ENCODE data around the gene SUN1.
A peak's percentile ranks its signal among the peaks of the same experiment; 100 is the strongest.
"Not testable (repeated sequence)": the region's sequence is repeated elsewhere in the genome, so short reads cannot be mapped to it uniquely, and the experiment has no call there.

Gene SUN1

DNA sequence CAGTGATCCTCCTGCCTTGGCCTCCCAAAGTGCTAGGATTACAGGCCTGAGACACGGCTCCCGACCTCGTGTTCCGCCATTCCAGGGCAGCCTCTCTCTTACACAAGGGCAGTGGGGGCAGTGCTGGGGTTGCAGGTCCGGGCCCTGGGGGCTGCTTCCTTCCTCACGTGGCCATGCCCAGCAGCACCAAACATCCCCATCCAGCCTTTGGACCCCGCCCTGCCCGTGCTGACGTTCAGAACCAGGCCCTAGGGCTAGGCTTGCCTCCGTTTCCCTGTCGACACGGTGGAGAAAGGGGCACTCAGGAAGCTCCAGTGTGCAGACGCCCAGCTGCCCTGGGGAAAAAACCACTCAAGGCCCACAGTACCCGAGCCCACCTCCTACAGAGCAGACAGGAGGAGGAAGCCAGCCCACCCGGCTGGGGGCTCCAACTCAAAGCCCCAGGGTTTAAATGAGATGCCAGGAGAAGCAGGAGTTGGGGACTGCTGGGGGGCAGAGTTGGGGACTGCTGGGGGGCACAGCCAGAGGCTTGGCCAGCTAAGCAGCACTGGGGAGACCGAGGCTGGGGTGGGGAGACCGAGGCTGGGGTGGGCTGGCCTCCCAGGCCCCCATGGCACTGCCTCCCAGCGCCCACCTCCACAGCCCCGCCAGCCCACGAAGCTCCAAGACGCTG, 86.3 kb downstream of the SUN1 start:
- DNase-seq (ENCODE audit: low spot score), result no peak
- peak; percentile 37 for FAIRE-seq

DNA sequence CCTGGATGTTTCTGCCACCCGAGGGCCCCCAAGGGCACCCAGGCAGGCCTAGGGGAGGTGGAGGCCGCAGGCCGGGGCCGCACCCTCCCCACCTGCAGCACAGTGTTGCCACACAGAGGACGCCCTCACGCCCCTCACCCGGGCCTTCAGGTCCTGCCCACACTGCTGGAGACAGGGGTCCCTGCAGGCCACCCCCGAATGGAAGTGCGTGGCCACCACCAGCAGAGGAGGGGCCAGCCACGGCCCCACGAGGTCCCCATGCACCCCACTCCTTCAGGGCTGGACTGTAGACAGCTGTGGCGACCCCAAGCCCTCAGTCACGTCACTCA, 86.8 kb downstream of the SUN1 start:
- FAIRE-seq (no peak), DNase-seq (ENCODE audit: low spot score) (no peak)

DNA sequence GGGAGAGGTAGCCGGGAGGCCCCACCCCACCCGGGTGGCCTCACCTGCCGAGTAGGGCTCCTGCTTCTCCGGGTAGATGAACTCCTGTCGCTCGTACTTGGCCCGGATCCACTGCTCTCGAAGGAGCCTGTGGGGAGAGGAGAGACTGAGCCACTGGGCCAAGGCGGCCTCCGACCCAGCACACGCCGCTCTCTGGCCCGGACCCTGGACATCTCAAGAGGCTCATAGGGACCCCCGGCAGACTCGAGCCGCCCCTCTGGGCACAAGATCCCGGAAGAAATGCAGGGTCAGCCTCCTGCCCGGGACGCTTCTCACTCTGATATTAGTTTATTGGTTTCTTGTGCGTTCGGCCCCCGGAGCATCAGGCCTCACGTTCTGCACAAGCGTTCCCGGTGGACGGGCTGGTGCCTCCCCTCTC, 87.7 kb downstream of the SUN1 start:
- DNase-seq (ENCODE audit: low spot score), result no peak
- no peak for FAIRE-seq

DNA sequence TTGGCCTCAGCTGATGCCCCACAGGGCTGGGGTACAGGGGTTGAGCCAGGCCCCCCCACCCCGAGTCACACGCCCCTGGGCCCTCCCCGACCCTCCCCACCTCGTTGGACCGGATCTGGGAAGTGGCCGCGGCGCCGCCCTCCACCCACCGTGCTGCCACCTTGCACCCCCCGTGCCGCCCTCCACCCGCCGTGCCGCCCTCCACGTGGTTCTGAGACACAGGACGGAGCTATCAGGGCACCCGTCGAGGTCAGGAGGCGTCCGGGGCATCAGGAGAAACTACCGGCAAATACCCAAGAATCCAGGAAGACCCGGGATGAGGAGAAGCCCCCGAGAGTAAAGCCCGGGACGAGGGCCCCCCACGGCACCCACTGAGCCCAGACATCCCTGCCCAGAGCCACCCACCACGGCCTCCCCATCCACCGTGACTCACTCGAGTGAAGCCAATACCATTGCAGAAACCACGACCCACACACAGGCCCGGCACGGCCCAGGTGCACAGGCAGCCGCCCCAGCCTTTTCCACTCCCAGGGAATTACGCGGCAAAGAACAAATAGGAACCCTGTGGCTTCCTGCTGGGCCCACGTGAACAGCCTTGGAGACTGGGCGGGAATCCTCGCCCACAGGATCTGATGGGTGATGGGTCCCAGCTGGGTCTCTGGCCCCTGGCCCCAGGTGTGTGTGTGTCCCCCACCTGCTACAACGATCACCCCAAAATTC, 88.2 kb downstream of the SUN1 start:
- FAIRE-seq (no peak), DNase-seq (ENCODE audit: low spot score) (peak; percentile 49)

DNA sequence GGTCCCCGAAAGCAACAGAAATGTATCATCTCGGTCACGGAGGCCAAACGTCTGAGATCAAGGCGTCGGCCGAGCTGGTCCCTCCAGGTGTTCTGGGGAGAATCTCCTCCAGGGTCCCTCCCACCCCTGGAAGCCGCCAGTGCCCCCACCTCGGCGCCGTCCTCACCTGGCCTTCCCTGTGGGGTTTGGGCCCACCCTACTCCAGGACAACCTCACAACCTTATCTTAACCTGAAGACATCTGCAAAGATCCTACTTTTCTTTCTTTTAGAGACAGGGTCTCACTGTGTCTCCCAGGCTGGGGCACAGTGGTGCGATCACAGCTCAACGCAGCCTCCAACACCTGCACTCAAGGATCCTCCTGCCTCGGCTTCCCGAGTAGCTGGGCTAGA, 88.8 kb downstream of the SUN1 start:
- FAIRE-seq (no peak), DNase-seq (ENCODE audit: low spot score) (no peak)

DNA sequence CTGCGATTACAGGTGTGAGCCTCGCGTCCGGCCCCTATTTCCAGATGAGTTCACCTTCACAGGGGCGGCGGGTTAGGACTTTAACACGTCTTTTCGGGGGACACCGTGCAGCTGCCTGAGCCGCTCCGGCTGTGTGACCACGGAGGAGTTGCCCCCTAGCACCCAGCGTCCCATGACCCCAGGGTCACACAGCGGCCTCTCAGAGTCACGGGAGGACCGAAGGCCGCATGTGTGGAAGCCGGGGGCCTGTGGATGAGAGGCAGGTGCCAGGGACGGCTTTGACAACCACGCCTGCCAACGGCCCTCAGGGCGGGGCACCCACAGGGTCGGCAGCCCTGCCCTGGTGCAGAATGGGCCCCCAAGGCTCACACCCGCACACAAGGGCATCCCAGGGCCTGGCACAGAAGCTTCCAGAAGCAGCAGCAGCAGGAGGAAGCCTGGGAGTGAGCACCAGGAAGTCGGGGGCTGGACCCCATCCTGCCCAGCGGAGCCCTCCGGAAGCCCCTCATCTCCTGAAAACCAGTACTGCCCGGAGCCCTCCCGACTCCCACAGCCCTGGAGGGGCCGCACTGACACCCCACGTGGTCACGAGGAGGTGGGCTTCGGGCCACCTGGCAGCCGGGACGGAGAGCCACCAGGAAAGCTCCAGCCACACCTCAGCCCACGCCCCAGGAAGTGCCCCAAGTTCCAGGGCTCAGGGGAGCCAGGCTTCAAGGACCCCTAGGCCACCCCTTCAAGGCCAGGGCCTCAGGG, 89.5 kb downstream of the SUN1 start:
- peak; percentile 9 for FAIRE-seq
- DNase-seq (ENCODE audit: low spot score), result no peak

DNA sequence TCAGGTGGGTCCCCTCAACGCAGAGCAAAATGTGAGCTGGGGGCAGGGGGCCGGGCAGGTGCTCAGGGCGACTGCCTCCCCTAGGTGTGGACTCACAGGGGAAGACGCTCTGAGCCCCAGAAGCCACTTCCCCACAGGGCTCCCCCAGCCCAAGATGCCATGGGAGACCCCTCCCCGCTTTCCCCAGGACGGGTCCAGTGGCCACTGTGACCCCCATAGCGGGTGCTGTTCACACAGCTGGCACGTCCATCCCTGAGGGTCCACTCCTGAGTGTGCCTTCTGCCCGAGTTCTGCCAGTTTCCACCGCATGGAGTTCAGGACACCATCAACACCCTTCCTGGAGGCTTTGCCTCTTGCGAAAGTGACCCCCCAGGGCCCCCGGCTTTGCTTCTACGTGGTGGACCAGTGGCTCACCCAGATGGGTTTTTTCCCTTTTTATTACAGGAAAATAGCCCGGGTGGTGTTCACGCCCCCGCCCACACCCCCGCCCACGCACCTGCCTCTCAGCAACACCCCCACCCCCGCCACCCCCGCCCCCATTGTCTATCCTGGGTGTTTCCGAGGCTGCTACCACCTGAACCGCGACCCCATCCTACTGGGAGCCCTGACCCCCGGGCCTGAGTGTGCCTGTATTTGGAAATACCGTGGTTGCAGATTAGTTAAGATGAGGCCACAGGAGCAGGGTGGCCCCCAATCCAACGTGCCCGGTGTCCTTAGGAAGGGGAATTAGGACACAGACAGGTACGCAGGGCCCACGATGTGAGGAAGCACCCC, 90.2 kb downstream of the SUN1 start:
- DNase-seq (ENCODE audit: low spot score) (no peak), FAIRE-seq (peak; percentile 42)

DNA sequence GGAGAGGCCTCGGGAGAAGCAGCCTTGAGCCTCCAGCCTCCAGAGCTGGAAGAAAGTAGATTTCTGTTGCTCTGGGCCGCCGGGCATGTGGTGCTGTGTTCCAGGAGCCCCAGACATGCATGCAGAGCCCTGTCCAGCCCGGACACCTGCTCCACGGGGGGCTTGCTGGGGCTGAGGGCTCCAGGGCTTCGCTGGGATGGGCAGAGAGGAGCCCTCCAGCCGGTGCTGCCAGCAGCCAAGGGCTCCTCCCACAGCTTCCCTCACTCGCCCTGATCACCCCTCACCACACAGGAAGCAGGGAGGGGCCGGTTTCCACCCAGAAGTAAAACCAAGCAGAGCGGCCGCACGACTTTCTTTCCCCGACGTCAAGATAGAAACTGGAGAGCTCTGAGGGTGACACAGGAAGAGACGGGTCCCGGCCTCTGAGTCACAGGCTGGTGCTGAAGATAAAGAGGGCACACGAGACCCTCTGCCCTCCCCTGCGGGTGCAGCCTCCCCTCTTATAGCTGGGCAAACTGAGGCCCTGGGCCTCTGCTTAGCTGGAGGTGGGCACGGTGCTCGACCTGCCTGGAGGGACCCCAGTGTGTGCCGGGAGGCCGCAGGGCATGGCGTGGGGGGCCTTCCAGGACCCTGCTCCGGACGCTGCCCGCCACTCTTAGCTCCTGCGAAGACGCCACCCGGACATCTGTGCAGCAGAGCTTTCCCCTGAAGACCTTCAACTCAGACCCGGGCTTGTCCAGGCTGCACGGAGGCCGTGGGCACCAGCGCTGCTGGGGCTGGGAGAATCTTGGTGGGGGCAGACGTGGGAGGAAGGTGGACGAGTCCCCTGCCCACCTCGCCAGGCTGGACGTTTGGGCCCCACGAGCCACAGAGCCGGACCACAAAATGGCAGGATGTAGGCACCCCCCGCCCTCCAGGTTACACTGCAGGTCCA, 91.1 kb downstream of the SUN1 start:
- peak; percentile 87 for DNase-seq (ENCODE audit: low spot score)
- peak; percentile 53 for FAIRE-seq

DNA sequence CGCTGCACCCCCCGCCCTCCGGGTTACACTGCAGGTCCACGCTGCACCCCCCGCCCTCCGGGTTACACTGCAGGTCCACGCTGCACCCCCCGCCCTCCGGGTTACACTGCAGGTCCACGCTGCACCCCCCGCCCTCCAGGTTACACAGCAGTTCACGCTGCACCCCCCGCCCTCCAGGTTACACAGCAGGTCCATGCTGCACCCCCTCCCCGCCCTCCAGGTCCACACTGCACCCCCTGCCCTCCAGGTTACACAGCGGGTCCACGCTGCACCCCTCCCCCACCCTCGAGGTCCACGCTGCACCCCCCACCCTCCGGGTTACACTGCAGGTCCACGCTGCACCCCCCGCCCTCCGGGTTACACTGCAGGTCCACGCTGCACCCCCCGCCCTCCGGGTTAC, 91.8 kb downstream of the SUN1 start:
- DNase-seq (ENCODE audit: low spot score); FAIRE-seq: not testable (repeated sequence)

Measured in urothelium cell line (cell line).